HepG2 (cell line): ENCODE data around the gene VIPR1.

Experiments
- IRF2 ChIP-seq: IDR thresholded peaks from 2 replicates; pipeline ENCODE4 v1.6.1; 2018; ENCODE audit warnings: missing genetic modification reagents, missing compliant biosample characterization
- NCOA1 ChIP-seq: sonication (generic); formaldehyde crosslinking; IDR thresholded peaks from 2 replicates; pipeline ENCODE4 v1.9.0; 2021; ENCODE audit warnings: missing genetic modification reagents
- RXRA ChIP-seq: sonication (generic); formaldehyde crosslinking; IDR thresholded peaks from 2 replicates; pipeline ENCODE4 v1.5.1; 2020; ENCODE audit warnings: missing genetic modification reagents
- SMC3 ChIP-seq: IDR thresholded peaks from 2 replicates; pipeline ENCODE4 v1.6.1; 2011; ENCODE audit warnings: low read length, improper control_type of control experiment
- ZSCAN29 ChIP-seq: sonication (generic); formaldehyde crosslinking; conservative IDR thresholded peaks from 2 replicates; pipeline ENCODE4 v1.4.0; 2020; ENCODE audit warnings: mild to moderate bottlenecking, missing genetic modification reagents

- TF ChIP-seq ZSCAN29 (CRISPR knock-in tag) (no peak), NCOA1 (no peak), SMC3 (no peak), IRF2 (no peak), RXRA (CRISPR knock-in tag) (no peak)
These were observed 25.0 kb downstream of the VIPR1 start for GRCh38 chr3:42527368-42527917.
